NCI-H748 treated with DMSO at 0.1 percent for 48 hours (cell line): Measurements from ENCODE around the gene PNLDC1.
"Not testable (repeated sequence)": the region's sequence is repeated elsewhere in the genome, so short reads cannot be mapped to it uniquely, and the experiment has no call there.

ENCODE experiments used
- DNase-seq: peaks from one replicate; lab custom pipeline; 2025; lab: John Stamatoyannopoulos, UW

Gene PNLDC1

GRCh38 chr6:159821122-159821521 is 21.0 kb downstream of the PNLDC1 start:
- no peak for DNase-seq

- no peak for DNase-seq
Observed at GRCh38 chr6:159821726-159822125, 21.6 kb downstream of the PNLDC1 start.

- no peak for DNase-seq
Observed at GRCh38 chr6:159823953-159824352, 23.9 kb downstream of the PNLDC1 start.

GRCh38 chr6:159824690-159825089 is 24.6 kb downstream of the PNLDC1 start:
- DNase-seq = not testable (repeated sequence)

GRCh38 chr6:159826004-159826403 is 25.9 kb downstream of the PNLDC1 start:
- DNase-seq = no peak

- no peak for DNase-seq
Observed at GRCh38 chr6:159826968-159827647, 27.0 kb downstream of the PNLDC1 start.

- no peak for DNase-seq
Observed at GRCh38 chr6:159828074-159828473, 28.0 kb downstream of the PNLDC1 start.

GRCh38 chr6:159829526-159829925 is 29.4 kb downstream of the PNLDC1 start:
- no peak for DNase-seq

GRCh38 chr6:159830501-159831372 is 30.7 kb downstream of the PNLDC1 start:
- no peak for DNase-seq

- DNase-seq = no peak
Observed at GRCh38 chr6:159831373-159831679, 31.2 kb downstream of the PNLDC1 start.

GRCh38 chr6:159832946-159833345 is 32.9 kb downstream of the PNLDC1 start:
- DNase-seq = no peak

- DNase-seq = no peak
Observed at GRCh38 chr6:159833556-159833955, 33.5 kb downstream of the PNLDC1 start.

GRCh38 chr6:159833997-159834603 is 34.0 kb downstream of the PNLDC1 start:
- DNase-seq = no peak

- no peak for DNase-seq
Observed at GRCh38 chr6:159836718-159837490, 36.8 kb downstream of the PNLDC1 start.

- no peak for DNase-seq
Observed at GRCh38 chr6:159837511-159837910, 37.4 kb downstream of the PNLDC1 start.

GRCh38 chr6:159838020-159838744 is 38.1 kb downstream of the PNLDC1 start:
- DNase-seq = no peak

- no peak for DNase-seq
Observed at GRCh38 chr6:159842035-159842434, 42.0 kb downstream of the PNLDC1 start.

GRCh38 chr6:159844737-159845645 is 44.9 kb downstream of the PNLDC1 start:
- DNase-seq = no peak

- not testable (repeated sequence) for DNase-seq
Observed at GRCh38 chr6:159848552-159848951, 48.5 kb downstream of the PNLDC1 start.

- not testable (repeated sequence) for DNase-seq
Observed at GRCh38 chr6:159849851-159850250, 49.8 kb downstream of the PNLDC1 start.

- DNase-seq = no peak
Observed at GRCh38 chr6:159852877-159853276, 52.8 kb downstream of the PNLDC1 start.
